Measurements from ENCODE around the gene SRD5A1. TPM values are rescaled to one million over a fixed set of nuclear protein-coding genes. Genes with fewer than 3 reads are reported as not detected.
A peak's percentile ranks its signal among the peaks of the same experiment; 100 is the strongest.

SRD5A1 gene
- total and polyA plus RNA-seq, 2 experiments from 2014 or later = 18.2 to 87.3 TPM

GRCh38 chr5:6720561-6720921, 87.3 kb downstream of the SRD5A1 start:
- Mint-ChIP-seq H3K4me3 (no peak overlapping the region), H3K27me3 (ENCODE audit: insufficient read depth, low read depth, poor library complexity) (peaks cover 5% of the 10 kb centered on the region), H3K9me3 (no peaks in the 10 kb centered on the region), H3K36me3 (ENCODE audit: low read depth) (peaks cover 5% of the 10 kb centered on the region; the same call in 2 of the 3 replicates), H3K4me1 (peaks cover 81% of the 10 kb centered on the region), H3K27ac (no peak overlapping the region)
- H3K9me2 ChIP-seq (ENCODE audit: insufficient read depth) = no peaks in the 10 kb centered on the region
- H3K36me3 ChIP-seq (ENCODE audit: insufficient read depth) = no peaks in the 10 kb centered on the region
- H3K79me2 ChIP-seq (replicated peaks; ENCODE audit: insufficient read depth) = peaks cover 100% of the 10 kb centered on the region
- no peak for TF ChIP-seq JUNB (IDR thresholded peaks at IDR 0.05; ENCODE audit: unreplicated experiment)
- no peak for TF ChIP-seq CTCF (conservative IDR thresholded peaks at IDR 0.05; ENCODE audit: low read depth in 2 of 2)
- TF ChIP-seq EZH2 (IDR thresholded peaks at IDR 0.05; ENCODE audit: low read depth, unreplicated experiment) = no peak
- no peak for TF ChIP-seq ETS1 (IDR thresholded peaks at IDR 0.05)
- TF ChIP-seq ZNF114 (CRISPR knock-in tag; IDR thresholded peaks at IDR 0.05) = no peak
- no peak for TF ChIP-seq POLR2AphosphoS5 (IDR thresholded peaks at IDR 0.05; ENCODE audit: low read depth)
- TF ChIP-seq EZH2phosphoT487 (IDR thresholded peaks at IDR 0.05; ENCODE audit: unreplicated experiment) = no peak
- no peak for TF ChIP-seq REST (IDR thresholded peaks at IDR 0.05; ENCODE audit: unreplicated experiment)
- no peak for ATAC-seq
- H3K27ac ChIP-seq (ENCODE audit: low read depth) = no peak overlapping the region
- peaks cover 43% of the 10 kb centered on the region for H3K4me1 ChIP-seq (ENCODE audit: insufficient read depth)
- no peaks in the 10 kb centered on the region for H3F3A ChIP-seq (replicated peaks; ENCODE audit: low read depth)
- H2AFZ ChIP-seq = no peak overlapping the region
- H3K4me2 ChIP-seq = no peak overlapping the region
- no peaks in the 10 kb centered on the region for H3K27me3 ChIP-seq (ENCODE audit: insufficient read depth)
- peaks cover 69% of the 10 kb centered on the region for H4K20me1 ChIP-seq (replicated peaks; ENCODE audit: insufficient read depth)
- no peak overlapping the region for H3K4me3 ChIP-seq
- no peak for DNase-seq (ENCODE audit: low spot score)

- Histone ChIP-seq H3K36me3 (ENCODE audit: insufficient read depth) (no peaks in the 10 kb centered on the region), H3K9me2 (ENCODE audit: insufficient read depth) (no peaks in the 10 kb centered on the region), H3F3A (replicated peaks; ENCODE audit: low read depth) (no peaks in the 10 kb centered on the region), H3K4me3 (no peak overlapping the region), H3K4me2 (no peak overlapping the region), H3K27me3 (ENCODE audit: insufficient read depth) (no peaks in the 10 kb centered on the region), H3K79me2 (replicated peaks; ENCODE audit: insufficient read depth) (peaks cover 100% of the 10 kb centered on the region), H2AFZ (no peak overlapping the region), H3K27ac (ENCODE audit: low read depth) (no peak overlapping the region), H3K4me1 (ENCODE audit: insufficient read depth) (peaks cover 39% of the 10 kb centered on the region; the same call in 1 of the 2 replicates), H4K20me1 (replicated peaks; ENCODE audit: insufficient read depth) (peaks cover 69% of the 10 kb centered on the region)
- H3K27me3 Mint-ChIP-seq (ENCODE audit: insufficient read depth, low read depth, poor library complexity) = peaks cover 5% of the 10 kb centered on the region
- H3K4me1 Mint-ChIP-seq = peaks cover 81% of the 10 kb centered on the region
- H3K27ac Mint-ChIP-seq = no peak overlapping the region
- peaks cover 5% of the 10 kb centered on the region; the same call in 2 of the 3 replicates for H3K36me3 Mint-ChIP-seq (ENCODE audit: low read depth)
- no peak for DNase-seq (ENCODE audit: low spot score)
- H3K9me3 Mint-ChIP-seq = no peaks in the 10 kb centered on the region
- ATAC-seq = 0 out of 3 replicates have a peak, but pooled peaks have one; percentile 11
- no peak overlapping the region for H3K4me3 Mint-ChIP-seq
- TF ChIP-seq NANOG (IDR thresholded peaks at IDR 0.05; ENCODE audit: borderline replicate concordance) (no peak), ZNF114 (CRISPR knock-in tag; IDR thresholded peaks at IDR 0.05) (no peak), ZNF331 (CRISPR knock-in tag; IDR thresholded peaks at IDR 0.05; ENCODE audit: low read depth) (no peak), CTCF (conservative IDR thresholded peaks at IDR 0.05; ENCODE audit: low read depth in 2 of 2) (no peak)
Measured at GRCh38 chr5:6721442-6721841, 88.2 kb downstream of the SRD5A1 start.
